GM19467 (cell line): ENCODE measurements around the gene SERPINE2.
"Not testable (repeated sequence)": the region's sequence is repeated elsewhere in the genome, so short reads cannot be mapped to it uniquely, and the experiment has no call there.

Source experiments
- ATAC-seq: cut with Tn5 transposase; IDR thresholded peaks from one replicate; pipeline ENCODE4 v1.9.1; 2021; ENCODE audit warnings: mild to moderate bottlenecking, moderate library complexity; ENCODE audit not compliant: unreplicated experiment

The SERPINE2 gene

DNA sequence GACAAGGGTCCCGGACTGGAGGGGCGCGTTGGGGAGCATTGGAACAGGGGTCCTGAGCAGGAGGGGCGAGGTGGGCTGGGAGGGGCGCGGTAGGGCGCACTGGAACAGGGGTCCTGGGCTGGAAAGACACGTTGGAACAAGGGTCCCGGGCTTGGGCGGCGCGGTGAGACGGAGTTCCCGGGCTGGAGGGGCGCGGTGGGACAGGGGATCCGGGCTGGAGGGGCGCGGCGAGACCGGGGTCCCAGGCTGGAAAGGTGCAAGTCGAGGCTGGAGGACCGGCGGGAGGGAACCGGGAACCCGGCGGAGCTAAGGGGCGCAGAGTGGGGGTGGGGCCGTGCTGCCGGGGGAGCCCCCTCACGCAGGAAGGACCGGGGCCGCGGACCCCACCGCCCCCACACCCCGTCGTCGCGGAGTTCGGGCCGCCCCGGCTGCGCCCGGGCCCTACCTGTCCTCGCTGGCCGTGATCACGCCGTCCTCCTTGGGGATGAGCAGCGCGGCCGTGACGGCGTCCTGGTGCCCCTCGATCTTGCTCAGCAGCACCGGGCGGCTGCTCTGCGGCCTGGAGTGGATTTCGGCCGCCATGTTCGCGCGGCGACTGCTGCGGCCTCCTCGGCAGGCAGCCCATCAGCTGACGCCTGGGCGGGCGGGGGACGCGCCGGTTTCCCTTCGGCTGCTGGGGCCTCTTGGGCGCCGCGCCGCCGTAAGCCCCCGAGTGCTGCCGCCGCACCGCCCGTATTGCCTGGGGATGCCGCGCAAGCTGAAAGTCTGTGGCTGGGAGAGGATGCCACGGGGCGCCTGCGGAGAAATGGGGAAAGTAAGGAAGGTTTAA lies 94.2 kb downstream of the SERPINE2 start, which contains the start of gene WDFY1:
WDFY1 (minus strand) TSS at position 633 of the 829 bp plus-strand sequence; CDS start at position 582, 51 bp downstream.
- peak; percentile 87 for ATAC-seq

- ATAC-seq, result no peak
These were observed 94.9 kb downstream of the SERPINE2 start for GRCh38 chr2:223944166-223944702.

GRCh38 chr2:223943561-223944008 lies 95.5 kb downstream of the SERPINE2 start:
- no peak for ATAC-seq

- ATAC-seq, result no peak
These were observed 96.0 kb downstream of the SERPINE2 start for GRCh38 chr2:223943135-223943534.

- ATAC-seq, result peak; percentile 39
These were observed 97.4 kb downstream of the SERPINE2 start for GRCh38 chr2:223941579-223942277.

- ATAC-seq, result not testable (repeated sequence)
These were observed 99.6 kb downstream of the SERPINE2 start for GRCh38 chr2:223939438-223939837.

DNA sequence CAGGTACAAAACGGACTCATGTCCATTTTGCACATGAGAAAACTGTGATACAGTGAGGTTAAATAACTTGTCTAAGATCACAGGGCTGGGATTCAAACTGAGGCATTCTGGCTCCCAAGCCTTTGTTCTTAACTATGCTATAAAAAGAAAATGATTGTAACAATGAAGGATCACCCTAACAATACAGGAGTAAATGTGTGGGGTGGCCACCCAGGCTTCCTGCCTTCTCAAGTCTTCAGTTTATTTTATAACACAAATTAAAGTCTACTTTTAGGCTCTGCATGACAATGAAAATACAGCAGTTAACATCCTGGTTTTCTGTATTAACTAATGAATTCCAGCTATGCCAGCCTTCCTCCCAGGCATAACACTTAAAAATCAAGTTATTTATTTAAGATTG lies 101.6 kb downstream of the SERPINE2 start:
- no peak for ATAC-seq

- no peak for ATAC-seq
These were observed 102.2 kb downstream of the SERPINE2 start for GRCh38 chr2:223936862-223937326.

- no peak for ATAC-seq
These were observed 103.5 kb downstream of the SERPINE2 start for GRCh38 chr2:223935459-223936125.

DNA sequence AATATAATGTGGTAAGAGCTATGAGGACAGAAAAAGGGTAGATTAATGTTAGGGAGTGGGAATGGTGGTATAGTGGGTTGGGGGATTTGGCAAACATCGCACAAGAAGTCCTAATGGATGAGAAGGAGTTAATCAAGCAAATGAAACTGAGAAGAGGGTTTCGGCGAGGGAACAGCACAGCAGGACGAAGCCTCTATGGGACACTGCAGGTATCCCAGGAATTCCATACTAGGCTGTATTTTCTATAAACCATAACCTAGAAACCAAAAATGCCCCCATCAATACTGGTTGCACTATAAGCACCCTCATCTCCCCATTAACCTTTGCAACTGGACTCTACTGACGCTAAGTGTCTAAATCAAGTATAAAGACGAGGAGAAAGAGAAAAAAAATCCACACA lies 104.2 kb downstream of the SERPINE2 start:
- ATAC-seq, result no peak

GRCh38 chr2:223932816-223933800 lies 106.0 kb downstream of the SERPINE2 start:
- ATAC-seq, result no peak

DNA sequence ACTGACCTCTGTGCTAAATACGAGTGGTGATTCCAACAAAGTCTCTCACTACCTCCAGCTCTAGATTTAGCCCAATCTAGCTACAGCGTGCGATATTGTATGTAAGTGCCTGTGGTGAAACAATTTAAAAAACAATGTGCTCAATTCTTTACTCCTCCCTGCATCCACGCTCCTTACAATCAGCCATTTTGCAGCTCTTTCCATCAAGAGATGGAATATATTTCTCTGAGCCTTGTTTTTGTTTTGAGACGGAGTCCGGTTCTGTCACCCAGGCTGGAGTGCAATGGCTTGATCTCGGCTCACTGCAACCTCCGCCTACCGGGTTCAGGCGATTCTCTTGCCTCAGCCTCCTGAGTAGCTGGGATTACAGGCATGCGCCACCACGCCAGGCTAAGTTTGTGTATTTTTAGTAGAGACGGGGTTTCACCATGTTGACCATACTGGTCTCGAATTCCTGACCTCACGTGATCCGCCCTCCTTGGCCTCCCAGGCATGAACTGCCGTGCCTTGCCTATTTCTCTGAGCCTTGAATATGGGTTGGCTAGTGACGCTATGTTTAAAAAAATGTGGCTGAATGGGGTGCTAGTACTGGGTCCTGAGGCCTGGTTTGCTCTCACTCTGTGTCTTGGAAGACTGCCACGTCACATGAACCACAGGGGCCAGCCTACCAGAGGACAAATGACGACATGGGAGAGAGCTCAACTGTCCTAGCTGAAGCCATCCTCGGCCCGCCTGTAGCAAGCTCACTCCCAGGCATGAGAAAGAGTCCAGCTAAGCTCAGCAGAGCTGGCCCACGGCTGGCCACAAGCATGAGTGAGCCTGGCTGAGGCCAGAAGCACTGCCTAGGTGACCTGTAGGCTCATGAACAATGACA lies 108.7 kb downstream of the SERPINE2 start:
- ATAC-seq, result no peak

GRCh38 chr2:223929571-223930102 lies 109.4 kb downstream of the SERPINE2 start:
- ATAC-seq, result no peak

- ATAC-seq, result no peak
These were observed 110.7 kb downstream of the SERPINE2 start for GRCh38 chr2:223928113-223929006.

- no peak for ATAC-seq
These were observed 114.0 kb downstream of the SERPINE2 start for GRCh38 chr2:223925106-223925505.
